Stimulated activated CD4-positive, alpha-beta T cell treated with anti-CD3 and anti-CD28 coated beads, TNF-alpha, amount 100 ng/mL, for 1 hour (primary cell): ENCODE data around the gene TEDC1.

Experiments used
- DNase-seq, 3 donors: peaks; one replicate each; pipeline ENCODE4 v3.0.0-alpha.2; 2020; ENCODE audit warnings: low read depth in 3 of 3, low spot score in 1 of 3

Gene TEDC1

DNA sequence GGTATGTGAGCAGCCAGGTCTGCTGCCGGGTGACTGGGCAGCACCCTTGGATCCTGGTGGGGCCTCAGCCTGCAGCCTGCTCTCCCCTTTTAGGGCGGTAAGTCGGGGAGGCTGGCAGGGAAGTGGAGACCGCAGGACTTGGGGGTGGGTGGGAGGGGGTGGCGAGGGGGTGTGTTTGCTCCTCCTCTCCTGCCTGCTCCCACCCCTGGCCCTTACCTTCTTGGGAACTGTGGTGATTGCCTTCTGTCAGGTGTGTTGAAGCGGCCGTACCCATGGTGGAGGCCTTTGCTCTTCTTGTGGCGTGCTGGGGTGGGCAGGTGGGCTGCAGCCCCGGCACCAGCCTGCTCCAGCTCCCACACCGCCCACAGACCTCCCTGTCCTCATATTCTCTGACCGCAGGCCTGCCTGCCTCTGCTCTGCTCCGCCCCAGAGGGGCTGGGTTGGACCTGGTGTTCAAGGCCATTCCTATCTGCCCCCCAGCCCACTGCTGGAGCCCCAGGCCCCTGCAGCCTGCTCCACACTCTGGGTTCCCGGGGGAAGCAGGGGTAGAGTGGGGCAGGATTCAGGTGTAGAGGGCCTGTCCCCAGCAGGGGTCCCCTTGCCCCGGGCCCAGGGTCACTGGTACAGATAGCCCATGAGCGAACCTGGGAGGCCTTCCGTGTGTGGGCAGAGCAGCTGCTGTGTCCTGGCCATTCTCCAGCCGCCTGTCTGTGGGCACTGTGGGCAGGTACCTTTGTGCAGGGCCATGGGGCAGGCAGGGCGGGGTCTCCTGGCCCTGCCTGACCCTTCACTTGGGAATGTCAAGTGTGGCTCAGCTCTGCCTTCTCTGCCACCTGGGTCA, 5.2 kb downstream of the TEDC1 start:
- no peak for DNase-seq

DNA sequence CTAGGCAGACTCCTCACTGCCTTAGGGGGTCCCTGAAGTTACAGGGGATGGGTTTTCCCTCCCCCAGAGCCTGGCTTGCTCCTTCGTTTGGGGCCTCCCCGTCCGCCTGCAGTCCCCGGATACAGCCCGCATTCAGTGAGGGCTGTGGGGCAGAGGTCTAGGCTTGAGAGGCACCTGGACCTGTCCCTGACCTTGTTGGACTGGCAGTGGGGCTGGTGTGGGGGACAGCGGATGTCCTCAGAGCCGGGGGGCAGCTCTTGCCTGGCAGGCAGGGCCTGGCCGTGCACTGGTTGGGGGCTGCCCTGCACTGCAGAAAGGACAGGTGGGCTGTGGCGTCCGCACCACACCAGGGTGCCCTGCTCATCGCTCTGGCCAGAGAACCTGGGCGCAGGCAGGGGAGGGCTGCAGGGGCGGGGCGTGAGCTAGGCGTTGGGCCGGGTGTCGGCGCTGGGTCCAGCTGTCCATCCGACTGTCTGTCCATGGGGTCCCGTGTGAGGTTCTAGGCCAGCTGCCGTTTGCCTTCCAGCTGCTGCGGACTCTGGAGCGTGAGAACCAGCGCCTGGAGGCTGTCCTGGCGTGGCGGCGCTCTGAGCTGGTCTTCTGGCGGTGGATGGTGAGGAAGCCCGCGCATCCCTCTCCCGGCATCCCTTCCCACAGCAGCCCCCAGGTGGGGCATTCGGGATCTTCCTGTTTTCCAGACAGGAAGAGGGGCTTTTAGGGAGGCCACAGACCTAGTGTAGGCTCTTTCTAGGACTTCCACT, 6.0 kb downstream of the TEDC1 start:
- no peak for DNase-seq

DNA sequence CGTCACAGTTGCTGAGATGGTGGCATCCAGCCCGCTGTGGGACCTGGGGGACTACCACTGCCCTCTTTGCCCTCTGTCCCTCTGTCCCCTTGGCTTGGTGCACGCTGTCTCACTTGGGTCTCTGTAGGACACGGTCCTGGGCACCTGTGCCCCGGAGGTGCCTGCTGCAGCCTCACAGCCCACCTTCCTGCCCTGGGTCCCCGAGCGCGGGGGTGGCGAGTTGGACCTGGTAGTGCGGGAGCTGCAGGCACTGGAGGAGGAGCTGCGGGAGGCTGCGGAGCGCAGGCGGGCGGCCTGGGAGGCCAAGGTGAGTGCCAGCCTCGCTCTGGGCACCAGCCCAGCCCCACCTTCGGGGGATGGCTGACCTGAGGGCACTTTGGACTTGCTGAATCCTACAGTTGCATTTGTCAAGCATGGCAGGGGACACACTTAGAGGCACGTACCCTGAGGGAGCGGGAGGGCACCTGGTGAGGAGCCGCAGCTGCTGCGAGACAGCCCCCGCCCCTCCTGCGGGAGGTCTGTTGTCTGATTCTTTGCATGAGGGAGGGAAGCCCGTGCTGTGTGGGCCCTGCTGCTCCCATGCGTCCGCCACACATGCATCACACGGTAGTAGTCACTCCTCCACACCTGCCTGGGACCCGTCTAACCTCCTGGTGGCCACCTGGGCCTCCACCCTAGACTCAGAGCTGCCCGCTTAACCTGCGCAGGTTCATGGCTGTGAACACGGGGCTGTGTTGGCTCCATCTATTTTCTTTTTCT, 6.8 kb downstream of the TEDC1 start:
- DNase-seq = no peak

DNA sequence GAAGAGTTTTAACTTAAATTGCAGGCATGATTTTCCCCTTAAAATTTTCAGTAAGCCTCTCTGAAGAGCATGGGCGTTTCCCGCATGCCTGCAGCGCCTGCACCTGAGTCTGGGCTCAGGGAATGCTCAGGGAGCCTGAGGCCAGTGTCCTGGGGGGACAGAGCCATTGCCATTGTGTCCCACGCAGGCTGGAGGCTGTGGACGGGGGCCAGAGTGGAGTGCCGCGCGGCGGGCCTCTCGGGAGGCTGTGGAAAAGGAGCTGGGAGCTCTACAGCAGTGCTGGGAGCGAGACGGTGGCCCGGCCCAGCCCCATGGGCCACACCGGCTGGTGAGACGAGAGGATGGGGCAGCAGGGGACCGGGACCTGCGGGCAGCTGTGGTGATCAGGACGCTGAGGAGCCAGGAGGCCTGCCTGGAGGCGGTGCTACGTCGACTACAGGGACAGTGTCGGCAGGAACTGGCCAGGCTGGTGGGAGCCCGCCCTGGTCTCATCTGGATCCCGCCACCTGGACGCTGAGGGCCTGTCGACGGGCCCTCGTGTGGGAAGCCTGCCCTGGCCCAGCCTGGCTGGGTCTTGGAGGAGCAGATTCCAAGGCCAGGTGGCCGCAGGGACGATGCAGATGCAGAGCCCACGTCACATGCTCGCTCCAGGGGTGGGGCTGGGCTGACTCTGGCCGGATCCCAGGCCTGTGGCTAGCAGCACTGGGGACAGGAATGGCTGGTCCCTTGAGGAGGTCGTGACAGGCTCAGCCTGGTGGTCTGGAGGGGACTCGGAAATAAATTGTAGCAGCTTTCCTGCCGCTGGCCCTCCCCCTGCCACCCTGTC, 7.6 kb downstream of the TEDC1 start:
- no peak for DNase-seq

DNA sequence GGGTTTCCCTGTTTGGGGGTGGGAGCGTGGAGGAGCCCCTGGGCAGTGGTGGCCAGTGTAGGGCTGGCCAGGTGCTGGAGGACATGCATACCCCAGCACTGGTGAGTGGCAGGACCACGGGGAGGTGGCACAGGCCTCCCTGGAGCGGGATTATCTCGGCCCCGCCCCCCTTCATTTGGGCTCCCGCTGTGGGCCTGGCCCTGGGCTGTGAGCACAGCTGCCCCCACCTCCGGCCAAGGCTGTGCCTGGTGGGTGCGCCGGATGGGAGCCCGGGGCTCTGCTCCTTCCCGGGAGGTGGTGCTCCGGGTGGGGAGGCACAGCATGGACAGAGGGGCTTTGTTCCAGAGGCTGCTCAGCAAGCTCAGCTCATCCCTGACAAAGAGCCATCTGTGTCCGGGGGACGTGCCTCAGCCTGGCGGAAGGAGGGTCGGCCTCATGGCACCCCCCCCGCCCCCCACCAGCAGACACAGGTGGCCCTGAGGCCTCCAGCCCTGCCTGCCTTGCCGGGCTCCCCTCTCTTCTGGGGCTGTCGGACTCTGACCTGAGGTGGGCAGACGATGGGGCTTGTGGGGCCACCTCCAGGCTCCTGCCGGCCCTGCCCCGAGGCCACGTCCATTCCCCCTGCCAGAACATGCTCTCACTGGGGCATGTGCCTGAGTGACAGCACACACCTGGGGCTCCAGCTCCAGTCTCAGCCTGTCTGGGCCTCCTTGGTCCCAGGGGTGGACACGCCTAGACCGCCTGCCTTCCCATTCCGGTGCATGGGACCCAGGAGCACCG, 8.4 kb downstream of the TEDC1 start:
- DNase-seq = no peak

DNA sequence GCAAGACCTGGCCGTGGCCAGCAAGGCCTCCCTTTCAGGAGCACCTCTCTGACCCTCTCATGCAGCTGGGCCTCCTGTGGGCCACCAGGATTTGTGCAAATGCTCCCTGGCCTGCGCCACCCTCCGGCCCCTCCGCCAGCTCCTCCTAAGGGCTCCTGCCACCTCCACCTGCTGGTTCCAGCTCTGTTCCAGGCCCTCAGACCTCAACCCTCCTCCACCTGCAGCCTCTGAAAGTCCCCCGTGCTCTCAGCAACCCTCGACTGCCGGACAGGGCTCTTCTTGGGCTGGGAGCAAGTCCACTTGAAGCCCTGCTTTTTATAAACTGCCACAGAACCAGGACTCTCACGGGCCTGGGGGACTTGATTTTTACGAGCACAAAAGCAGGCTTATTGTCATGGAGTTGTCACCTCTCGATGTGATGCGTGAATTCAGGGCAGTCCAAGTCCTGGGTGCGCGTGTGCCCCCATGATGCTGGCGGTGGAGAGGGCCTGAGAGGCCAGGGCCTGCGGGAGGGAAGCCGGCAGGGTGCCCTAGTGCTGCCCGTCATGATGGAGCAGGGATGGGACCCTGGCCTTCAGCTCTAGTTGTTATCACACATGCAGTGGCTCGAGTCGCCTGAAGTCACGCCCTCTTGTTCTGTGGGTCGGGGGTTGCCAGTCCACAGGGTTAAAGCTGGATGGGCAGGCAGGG, 9.1 kb downstream of the TEDC1 start:
- no peak for DNase-seq

DNA sequence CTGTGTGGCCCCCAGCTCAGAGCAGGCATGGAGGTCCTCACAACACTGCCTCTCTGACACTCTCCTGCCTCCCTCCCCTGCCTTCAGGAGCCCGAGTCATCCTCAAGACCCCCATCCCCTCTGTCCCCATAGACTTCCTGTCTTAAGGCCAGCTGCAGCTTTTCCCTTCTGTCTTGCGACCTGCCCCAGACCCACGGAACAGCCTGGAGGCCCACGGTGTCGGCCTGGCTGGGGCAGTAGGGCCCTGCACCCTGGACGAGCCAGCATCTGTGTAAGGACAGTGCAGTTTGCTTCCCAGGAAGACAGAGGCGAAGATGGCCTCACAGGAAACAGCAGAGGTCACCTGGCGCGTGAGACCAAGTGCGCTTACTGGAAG, 9.7 kb downstream of the TEDC1 start:
- no peak for DNase-seq

DNA sequence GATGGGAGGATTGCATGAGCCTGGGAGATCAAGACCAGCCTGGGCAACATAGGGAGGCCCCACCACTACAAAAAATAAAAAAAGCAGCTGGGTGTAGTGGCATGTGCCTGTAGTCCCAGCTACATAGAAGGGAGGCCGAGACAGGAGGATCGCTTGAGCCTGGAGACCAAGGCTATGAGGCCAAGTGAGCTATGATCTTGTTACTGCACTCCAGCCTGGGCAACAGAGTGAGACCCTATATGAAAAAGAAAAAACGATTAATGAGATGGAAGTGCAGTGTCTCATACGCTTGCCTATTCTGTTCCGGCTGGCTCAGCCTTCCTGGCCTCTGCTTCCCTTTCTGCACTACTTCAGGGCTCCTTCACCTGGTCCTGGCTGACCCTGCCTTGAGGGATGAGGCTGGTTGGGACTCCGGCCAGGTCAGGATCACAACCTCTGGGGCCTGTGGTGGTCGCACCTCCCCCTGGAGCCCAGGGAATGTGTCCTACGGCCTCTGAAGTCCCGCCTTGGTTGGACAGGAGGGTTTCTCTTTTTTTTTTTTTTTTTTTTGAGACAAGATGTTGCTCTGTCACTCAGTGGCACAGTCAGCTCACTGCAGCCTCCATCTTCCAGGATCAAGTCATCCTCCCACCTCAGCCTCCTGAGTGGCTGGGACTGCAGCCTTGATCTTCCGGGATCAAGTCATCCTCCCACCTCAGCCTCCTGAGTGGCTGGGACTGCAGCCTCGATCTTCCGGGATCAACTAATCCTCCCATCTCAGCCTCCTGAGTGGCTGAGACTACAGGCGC, 10.7 kb downstream of the TEDC1 start:
- no peak for DNase-seq

DNA sequence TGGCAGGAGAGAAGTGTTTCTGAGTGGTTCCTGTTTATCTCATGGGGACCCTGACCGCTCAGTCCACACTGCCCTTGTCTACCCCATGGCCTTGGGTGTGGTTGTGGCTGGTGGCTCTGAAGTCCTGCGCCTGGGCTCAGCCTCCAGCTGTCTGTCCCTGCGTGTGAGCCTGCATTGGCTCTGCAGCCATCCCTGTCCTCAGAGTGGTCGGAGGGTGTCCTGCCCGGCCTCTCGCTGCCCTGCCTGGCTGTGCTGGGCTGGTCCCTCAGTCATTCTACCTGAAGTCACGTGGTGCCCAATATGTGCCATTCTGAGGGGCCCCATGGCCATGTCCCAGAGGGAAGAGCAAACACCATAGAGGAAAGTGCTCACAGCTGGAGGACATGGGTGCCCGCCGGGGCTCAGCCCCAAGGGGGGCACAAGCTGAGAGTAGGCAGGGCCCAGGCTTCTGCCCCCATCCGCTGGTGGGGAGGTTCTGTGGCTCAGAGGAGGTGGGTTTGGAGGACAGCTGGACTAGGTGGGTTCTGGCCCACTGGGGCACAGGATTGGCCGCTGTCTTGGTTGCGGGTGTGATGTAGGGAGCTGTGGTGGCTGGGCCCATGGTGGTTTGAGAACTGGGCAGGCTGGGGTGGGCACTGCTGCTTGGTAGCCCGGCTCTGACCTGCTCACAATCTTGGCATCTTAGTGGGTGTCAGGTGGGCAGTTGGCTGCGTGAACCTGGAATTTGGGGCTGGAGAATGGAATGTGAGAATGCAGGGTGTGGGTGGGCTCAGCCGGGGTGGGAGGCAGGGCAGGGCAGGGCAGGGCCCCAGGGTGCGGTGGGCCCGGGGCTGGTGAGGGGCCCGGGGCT, 11.6 kb downstream of the TEDC1 start:
- no peak for DNase-seq

DNA sequence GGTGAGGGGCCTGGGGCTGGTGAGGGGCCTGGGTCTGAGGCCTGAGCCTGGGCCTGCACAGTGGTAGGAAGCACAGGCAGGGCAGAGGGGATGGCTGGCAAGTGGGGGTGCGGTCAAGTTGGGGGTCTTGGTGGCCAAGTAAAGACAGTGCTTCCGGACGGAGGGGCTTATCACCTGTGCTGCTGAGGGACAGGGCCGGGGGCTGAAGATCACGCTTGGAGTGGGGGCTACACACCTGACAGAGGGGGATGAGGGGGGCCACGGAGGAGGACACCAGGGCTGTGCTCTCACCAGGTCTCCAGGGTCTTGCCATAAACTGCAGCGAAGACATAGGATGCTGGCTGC, 12.2 kb downstream of the TEDC1 start:
- DNase-seq = no peak

DNA sequence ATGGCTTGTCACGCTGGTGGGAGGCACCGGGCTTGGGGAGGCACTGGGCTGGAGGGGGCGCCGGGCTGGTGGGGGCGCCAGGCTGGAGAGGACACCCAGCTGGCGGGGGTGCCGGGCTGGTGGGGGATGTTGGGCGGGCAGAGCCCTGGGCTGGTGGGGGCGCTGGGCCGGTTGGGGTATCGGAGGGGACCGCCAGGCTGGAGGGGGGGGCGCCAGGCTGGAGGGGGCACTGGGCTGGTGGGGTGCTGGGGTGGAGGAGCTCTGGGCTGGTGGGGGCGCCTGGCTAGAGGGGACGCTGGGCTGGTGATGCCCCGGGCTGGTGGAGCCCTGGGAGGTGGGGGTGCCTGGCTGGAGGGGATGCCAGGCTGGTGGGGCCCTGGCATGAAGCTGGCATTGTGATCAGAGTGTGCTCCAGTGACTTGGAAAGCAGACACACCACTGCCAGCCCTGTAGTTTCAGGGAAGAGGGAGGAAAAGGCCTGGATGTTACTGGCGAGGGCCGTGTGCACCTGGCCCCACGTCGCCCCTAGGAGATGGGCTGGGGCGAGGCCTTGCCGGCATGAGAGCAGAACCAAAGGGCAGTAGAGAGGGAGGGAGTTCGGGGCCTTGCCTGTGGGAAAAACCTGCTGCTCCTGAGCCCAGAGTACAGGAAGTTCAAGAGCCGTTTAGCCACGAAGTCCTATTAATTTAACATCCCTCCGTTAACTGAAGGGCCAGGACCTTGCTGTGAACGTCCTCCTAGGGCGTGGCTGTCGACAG, 13.1 kb downstream of the TEDC1 start:
- no peak for DNase-seq

DNA sequence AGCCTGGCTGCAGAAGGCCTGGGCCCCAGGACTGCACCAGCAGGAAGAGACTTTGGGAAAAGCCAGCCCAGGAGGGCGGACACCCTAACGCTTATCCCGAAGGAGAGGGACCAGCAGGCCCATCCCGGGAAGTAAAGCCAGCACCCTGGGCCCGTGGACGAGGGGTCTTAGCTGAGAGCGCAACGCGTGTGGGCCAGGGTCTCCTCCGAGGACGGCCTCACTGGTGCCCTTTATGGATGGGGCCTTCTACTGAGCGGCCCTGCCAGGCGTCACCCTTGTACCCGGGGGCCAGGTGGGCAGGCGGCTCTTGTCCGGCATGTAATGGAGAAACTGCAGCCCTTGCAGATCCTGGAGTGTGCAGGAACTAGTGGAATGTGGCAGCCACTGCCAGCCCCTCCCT, 14.1 kb downstream of the TEDC1 start:
- DNase-seq = no peak

DNA sequence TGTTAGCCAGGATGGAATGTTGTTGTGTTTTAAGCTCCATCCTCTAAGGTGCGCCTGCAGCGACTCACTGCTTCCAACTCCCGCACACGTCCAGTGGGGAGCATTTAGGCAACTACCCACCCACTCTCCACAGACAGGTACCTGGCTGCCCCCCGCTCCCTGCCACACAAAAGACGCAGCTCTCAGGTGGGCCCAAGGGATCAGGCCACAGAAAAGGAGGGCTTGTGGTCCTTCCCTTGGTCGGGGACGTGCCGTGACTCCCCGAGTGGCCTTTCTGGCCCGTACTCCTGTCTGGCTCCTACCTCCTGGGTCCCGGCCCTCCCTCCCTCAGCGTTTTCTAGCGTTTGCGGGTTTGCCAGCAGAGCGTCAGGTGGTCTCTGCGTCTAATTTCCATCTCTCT, 16.2 kb downstream of the TEDC1 start:
- no peak for DNase-seq

DNA sequence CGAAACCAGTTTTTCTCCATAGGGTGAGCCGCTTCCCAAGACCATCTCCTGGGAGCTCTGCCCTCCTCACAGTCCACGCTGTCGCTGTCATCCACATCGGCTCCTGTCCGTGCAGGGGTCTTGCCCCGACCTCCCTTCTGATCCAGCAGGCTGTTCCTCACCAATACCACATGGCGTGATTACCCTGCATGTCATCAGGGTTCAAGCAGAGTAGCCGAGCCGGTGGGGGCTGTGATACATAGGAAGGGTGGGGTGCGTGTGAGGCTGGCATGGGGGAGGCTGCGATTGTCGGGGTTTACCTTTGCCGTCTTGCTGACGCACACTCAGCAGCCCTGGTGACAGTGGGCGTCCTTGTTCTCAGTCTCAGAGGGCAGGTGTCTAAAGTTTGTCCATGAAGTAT, 17.0 kb downstream of the TEDC1 start:
- DNase-seq = no peak

DNA sequence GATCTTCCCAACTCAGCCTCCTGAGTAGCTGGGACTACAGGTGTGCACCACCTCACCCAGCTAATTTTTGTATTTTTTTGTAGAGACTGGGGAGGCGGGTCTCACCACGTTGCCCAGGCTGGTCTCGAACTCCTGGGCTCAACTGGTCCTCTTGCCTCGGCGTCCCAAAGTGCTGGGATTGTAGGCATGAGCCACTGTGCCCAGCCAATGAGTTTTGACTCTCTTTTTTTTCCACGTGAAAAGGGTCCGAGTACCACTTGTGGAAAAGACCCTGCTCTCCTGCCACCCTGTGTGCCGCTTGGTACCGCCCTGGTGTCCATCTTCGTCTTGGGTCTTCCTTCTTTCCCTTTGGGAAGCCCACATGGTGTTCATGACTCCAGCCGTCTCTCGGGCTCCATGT, 17.6 kb downstream of the TEDC1 start:
- DNase-seq = no peak

DNA sequence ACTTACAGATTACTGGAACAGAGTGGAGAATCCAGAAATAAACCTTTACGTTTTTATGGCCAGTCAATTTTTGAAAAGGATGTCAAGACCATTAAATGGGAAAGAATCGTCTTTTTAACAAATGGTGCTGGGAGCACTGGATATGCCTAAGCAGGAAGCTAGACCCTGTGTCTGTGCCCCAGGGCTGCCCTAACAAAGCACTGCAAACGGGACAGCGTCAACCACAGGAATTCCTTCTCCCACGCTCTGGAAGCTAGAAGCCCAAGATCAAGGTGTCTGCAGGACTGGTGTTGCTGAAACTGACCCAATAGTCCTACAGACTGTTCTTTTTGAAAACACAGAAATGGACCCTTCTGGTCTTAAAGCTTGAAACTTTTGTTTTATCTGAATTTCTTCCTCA, 26.1 kb downstream of the TEDC1 start:
- no peak for DNase-seq

DNA sequence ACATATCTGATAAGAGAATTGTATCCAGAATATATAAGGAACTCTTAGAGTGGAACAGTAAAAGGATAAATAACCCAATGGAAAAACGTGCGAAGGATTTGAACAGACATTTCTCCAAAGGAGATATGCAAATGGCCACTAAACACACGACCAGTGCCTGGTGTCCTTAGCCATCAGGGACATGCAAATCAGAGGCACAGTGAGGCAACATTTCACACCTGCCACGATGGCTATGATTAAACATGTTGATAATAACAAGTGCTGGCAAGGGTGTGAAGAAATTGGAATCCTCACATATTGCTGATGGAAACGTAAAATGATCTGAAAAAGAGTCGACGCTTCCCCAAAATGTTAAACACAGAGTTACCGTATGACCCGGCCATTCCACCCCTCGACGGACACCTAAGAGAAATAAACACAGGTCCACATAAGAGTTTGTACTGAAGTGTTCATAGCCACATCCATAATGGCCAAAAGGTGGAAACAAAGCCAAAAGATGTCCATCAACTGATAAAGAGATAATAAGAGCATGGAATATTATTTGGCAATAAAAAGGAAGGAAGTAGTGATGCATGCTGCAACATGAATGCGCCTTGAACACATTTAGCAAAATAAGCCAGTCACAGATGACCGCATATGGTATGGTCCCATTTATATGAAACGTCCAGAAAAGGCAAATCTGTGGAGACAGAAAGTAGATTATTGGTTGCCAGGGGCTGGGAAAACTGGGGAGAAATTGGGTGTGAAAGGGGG, 29.1 kb downstream of the TEDC1 start:
- no peak for DNase-seq
